Measurements from ENCODE around the gene MRPL43. TPM values are rescaled to one million over a fixed set of nuclear protein-coding genes. Genes with fewer than 3 reads are reported as not detected.
A peak's percentile ranks its signal among the peaks of the same experiment; 100 is the strongest.

The MRPL43 gene
- total RNA-seq, 1 donor from 2014 or later, result 84.8 TPM

DNA sequence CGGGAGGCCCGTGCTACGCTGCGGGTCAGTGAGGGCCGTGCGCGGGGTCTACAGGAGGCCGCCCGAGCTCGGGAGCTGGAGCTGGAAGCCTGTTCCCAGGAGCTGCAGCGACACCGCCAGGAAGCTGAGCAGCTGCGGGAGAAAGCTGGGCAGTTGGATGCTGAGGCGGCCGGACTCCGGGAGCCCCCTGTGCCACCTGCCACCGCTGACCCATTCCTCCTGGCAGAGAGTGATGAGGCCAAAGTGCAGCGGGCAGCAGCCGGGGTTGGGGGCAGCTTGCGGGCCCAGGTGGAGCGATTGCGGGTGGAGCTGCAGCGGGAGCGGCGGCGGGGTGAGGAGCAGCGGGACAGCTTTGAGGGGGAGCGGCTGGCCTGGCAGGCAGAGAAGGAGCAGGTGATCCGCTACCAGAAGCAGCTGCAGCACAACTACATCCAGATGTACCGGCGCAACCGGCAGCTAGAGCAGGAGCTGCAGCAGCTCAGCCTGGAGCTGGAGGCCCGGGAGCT lies 19.3 kb upstream of the MRPL43 start:
- intact Hi-C loops (cut with DNase I), result no loop called here
- peak; percentile 47 for ATAC-seq
- no peak for DNase-seq (ENCODE audit: low spot score)

DNA sequence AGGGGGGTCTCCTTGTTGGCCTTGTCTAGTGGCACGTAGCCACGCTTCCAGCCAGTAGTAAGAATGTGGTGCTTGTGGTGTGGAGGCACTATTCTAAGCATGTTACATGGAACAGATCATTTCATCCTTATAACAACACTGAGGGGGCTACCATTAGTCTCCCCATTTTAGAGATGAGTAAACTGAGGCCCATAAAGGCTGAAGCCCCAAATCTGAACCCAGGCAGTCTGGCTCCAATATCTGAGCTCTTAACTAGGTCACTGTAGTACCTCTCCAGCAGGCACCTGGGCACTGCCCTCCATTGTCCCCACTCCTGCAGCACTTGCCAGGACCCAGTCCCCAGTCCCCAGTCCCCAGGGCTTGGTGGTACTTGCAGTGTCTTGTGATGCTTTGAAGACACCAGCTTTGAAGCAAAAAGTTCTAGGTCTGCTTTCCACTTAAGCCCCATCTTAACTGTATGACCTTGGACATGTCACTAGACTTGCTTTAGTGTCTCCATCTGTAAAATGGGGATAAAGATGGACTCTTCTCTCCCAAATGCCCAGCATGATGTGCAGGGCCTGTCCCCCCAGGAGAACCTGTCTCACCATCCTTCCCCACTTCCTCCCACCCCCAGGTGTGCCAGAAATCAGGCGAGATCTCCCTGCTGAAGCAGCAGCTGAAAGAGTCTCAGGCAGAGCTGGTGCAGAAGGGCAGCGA lies 18.7 kb upstream of the MRPL43 start:
- intact Hi-C loops (cut with DNase I), result no loop called here

DNA sequence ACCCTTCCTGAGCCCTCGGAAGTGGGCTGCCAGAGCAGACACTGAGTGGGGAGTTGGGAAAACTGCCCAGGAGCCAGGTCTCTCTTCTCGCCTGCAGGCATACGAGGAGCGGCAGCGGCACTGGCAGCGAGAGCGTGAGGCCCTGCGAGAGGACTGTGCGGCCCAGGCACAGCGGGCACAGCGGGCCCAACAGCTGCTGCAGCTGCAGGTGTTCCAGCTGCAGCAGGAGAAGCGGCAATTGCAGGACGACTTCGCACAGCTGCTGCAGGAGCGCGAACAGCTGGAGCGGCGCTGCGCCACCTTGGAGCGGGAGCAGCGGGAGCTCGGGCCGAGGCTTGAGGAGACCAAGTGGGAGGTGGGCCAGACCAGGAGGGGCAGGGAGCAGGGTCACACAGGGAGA lies 18.1 kb upstream of the MRPL43 start:
- ATAC-seq (no peak), DNase-seq (ENCODE audit: low spot score) (no peak)
- intact Hi-C loops (cut with DNase I), result no loop called here

More for the DNA sequence above, 18.7 kb upstream of the MRPL43 start:
- DNase-seq (ENCODE audit: low spot score) (no peak), ATAC-seq (no peak)

DNA sequence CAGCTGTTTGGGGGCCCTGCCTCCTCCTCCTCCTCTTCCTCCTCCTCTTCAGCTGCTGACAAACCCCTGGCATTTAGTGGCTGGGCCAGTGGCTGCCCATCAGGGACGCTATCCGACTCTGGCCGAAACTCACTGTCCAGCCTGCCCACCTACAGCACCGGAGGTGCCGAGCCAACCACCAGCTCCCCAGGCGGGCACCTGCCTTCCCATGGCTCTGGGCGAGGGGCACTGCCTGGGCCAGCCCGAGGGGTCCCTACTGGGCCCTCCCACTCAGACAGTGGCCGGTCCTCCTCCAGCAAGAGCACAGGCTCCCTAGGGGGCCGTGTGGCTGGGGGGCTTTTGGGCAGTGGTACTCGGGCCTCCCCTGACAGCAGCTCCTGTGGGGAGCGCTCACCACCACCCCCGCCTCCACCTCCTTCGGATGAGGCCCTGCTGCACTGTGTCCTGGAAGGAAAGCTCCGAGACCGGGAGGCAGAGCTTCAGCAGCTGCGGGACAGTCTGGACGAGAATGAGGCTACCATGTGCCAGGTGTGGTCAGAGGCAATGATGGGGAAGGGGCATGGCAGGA lies 16.4 kb upstream of the MRPL43 start:
- intact Hi-C loops (cut with DNase I), result no loop called here
- ATAC-seq (no peak), DNase-seq (ENCODE audit: low spot score) (no peak)

GRCh38 chr10:101002456-101002855 lies 15.2 kb upstream of the MRPL43 start:
- DNase-seq (ENCODE audit: low spot score) (no peak), ATAC-seq (no peak)
- intact Hi-C loops (cut with DNase I), result no loop called here

- ATAC-seq, result no peak
- DNase-seq (ENCODE audit: low spot score), result no peak
- intact Hi-C loops (cut with DNase I), result no loop called here
Observed at GRCh38 chr10:101001659-101002035, 14.3 kb upstream of the MRPL43 start.

DNA sequence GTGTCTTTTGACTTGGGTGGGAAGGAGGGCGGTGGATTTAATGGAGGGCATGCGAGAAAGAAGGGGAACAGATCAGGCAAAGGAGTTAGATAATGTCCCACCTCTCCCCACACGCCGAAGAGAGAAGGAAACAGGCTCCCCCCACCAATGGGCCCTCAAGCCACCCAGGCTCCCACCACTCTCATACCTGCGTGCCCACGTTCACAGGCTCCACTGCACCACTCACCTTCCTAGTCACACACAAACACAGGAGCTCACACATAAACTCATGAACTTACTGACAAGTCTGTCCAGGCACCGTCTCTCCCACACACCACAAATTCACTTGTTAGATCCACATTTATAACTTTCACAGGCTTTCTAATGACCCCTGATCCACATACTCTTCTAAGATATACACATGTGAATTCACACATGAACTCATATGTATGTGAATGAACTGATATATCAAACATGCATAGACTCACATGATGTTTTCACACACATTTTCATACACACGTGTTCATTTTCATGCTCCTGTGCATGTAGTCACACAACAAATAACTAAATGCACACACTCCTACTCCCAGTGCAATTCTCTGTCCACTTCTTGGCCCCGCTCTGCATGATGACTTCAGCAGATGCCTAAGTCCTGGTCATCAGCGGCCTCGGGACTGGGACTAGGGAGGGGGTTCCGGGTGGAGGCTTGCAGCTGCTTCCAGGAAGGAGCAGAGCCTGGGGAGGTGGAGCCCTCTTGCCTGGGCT lies 13.8 kb upstream of the MRPL43 start:
- intact Hi-C loops (cut with DNase I), result no loop called here
- peak; percentile 94 for DNase-seq (ENCODE audit: low spot score)
- peak; percentile 67 for ATAC-seq

DNA sequence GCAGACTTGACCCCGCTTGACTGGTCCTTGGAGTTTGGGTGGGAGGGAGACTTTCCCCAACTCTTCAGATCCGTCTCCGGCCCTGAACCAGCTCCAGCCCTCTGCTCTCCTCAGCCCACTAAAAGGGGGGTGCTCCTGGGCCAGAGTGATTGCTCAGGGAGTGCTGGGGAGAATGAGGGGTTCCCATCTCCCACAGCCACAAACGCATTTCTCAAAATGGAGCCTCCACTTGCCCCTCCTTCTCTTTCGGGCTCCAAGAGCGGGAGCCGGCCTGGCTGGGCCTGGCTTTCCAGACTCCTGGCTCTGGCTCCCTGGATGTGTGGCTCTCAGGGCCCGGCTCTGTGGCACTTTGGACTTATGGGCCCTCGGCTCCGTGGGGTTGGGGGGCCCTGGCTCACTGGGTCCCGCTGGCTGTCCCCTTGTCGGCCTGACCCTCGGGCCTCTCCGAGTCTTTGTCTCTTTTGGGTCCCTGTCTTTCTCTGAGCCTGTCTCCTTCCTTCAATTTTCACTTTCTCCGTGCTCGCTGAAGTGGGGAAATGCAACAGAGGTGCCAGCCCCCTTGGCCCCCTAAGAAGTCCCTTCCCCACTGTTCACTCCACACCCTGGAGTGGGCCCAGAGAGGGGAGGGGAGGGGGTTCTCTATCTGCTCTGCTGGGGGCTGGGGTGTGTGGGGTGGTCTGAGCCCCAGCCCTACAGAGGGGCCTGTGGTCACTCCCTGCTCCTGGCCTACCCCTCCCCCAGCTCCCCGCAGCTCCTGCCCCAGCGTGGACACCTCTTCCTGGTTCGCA lies 13.0 kb upstream of the MRPL43 start:
- no peak for ATAC-seq
- DNase-seq (ENCODE audit: low spot score), result no peak

GRCh38 chr10:100999742-101000126 lies 12.4 kb upstream of the MRPL43 start, which contains the start of gene LZTS2:
TSS of gene LZTS2 (plus strand) at chr10:100999808. CDS start at chr10:101002539, 2,731 bp downstream.
- intact Hi-C loops (cut with DNase I), result no loop called here
- ATAC-seq (no peak), DNase-seq (ENCODE audit: low spot score) (peak; percentile 73)

More for the DNA sequence above, 13.0 kb upstream of the MRPL43 start:
- intact Hi-C loops (cut with DNase I), result no loop called here

DNA sequence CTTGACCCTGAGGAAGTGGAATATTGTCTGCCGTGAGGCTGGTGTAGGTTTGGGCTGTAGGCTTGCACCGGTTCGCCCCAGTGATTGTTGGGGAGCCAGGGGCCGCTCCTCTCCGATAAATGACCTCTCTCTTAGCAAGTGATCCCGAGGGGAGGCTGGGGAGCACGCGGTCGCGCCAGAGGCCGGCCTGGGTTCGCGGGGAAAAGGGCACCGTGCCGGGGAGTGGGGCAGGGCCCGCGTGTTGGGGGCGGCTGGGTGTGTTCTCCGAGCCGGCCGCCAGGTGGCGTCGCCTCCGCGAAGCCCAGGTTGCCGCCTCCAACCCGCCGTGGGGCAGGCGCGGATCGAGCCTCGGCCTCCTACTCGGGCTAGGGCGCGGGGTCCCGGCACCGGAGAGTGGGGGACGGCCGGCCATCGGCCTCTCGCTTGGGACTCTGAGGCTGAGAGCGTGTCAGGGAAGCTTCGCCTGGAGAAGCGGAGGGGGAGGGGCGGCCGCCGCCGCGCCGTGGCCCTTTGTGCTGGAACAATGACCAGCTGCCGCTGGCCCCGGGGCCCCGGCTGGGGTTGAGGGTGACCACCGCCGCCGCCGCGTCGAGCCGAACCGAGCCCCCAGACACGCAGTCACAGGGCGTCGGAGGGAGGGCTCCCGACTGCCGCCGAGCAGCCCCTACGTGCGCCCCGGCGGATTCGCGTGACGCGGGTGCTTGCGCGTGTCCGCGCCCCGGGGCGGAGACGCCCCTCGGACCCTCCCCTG lies 11.9 kb upstream of the MRPL43 start:
- peak; percentile 91 for DNase-seq (ENCODE audit: low spot score)
- peak; percentile 68 for ATAC-seq
- intact Hi-C loops (cut with DNase I), result no loop called here

DNA sequence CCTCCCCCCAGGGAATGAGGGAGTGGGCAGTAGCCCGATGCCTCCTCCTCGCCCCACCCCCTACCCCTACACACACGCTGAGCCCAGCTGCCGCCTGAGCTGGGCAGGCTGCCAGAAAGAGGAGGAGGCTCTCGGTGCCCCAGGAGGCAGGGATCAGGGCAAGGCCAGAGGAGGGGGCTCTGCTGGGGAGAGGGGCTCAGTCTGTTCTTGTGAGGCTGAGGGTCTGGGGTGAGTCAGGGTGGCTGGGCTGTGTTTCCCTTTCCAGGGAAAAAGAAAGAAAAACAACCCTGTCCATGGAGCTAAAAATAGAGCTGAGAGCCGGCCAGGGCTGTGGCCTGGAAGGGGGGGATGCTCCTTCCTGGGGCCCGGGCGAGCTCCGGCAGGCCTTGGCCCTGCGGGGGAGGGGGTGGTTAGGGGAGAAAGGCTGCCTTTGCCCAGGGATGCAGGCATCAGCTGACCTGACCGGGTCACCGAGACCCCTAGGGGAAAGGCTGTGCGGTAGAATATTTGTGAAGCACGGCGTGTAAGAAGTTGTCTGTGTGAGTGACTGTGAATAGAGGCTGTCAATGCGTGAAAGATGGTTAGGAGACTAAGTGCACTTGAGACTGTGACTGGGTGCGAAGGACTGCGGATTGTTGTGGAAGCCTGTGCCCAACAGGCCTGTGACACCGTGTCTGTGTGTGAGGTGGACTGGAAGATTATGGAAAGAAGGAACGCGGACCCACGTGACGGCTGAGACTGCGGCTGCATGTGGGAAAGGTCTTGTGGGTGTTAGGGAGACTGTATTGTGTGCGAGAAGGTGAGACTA lies 11.1 kb upstream of the MRPL43 start:
- DNase-seq (ENCODE audit: low spot score), result peak; percentile 92
- peak; percentile 74 for ATAC-seq
- intact Hi-C loops (cut with DNase I), result no loop called here

DNA sequence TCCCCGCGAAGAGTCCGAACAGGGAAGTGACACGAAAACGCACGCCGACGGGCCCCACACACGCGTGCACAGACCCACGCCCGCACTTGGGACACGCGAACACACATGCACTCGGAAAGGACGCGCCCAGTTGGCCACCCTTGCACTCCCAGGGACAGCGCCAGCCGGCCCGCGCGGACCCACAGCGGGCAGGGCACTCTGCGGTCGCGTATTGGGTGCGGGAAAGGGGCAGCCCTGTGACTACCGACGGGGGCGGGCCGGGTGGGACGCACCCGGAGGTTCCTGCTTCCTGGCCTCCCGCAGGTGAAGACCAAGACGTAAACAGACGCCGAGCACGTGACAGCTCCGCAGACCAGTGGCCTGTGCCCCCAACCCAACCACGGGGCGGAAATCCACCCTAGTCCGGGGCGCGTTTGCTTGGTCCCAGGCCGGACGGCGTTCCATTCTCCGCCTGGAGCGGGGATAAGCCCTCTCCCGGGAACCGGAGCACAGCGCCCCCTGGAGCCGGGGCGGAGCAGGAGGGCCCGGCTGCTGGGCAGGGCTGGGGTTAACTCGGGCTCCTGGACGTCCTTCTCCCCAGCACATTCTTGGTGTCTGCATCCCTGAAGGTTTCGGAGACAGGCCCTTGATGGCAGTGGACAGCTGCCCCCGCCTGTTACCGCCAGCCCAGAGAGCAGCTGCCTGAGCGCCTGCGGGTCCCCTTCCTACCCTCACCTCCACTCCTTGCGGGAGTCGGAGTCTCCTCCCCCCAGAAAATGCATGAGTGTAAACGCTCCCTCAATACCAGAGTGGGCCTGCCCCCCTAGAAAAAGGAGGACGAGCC lies 10.3 kb upstream of the MRPL43 start:
- intact Hi-C loops (cut with DNase I), result no loop called here
- peak; percentile 91 for DNase-seq (ENCODE audit: low spot score)
- ATAC-seq, result peak; percentile 58

- ATAC-seq, result no peak
- intact Hi-C loops (cut with DNase I), result no loop called here
- DNase-seq (ENCODE audit: low spot score), result no peak
Observed at GRCh38 chr10:100996678-100997359, 9.5 kb upstream of the MRPL43 start.

GRCh38 chr10:100995181-100995580 lies 7.9 kb upstream of the MRPL43 start:
- ATAC-seq, result no peak
- no peak for DNase-seq (ENCODE audit: low spot score)
- intact Hi-C loops (cut with DNase I), result no loop called here

GRCh38 chr10:100993986-100994708 lies 6.8 kb upstream of the MRPL43 start:
- ATAC-seq (no peak), DNase-seq (ENCODE audit: low spot score) (no peak)
- intact Hi-C loops (cut with DNase I), result no loop called here

- no peak for DNase-seq (ENCODE audit: low spot score)
- no peak for ATAC-seq
- intact Hi-C loops (cut with DNase I), result no loop called here
Observed at GRCh38 chr10:100989088-100989487, 1.8 kb upstream of the MRPL43 start.

Data from sciatic nerve (tissue), 2 donors.